ENCODE measurements around the gene ASB13.

ASB13 gene

DNA sequence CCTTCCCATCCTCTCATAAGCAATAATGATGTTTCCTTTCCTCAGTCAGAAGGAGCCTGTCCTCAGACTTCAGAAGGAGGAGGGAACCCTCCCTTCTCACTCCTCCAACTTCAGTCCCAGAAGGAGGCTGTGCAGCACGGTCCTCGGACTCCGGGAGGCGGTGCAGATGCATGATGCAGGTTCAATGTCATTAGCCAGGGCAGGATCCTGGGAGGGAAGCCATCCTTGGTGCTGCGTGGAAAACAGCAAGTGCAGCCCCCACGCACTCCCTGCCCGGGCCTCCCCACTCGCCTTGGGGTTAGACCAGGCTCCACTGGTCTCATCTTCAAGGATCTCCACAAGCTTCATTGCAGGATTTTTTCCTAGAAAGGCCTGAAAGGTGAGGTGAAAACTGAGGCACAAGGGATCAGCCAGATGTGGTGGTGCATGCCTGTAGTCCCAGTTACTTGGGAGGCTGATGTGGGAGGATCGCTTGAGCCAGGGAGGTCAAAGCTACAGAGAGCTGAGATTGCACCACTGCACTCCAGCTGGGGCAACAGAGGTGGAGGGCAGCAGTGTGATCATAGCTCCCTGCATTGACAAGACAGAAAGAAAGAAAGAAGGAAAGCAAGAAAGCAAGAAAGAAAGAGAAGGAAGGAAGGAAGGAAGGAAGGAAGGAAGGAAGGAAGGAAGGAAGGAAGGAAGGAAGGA is 62.0 kb downstream of the ASB13 start:
- 75 to 96% methylated on average over 5 to 7 of the region's 9 CpGs for WGBS, 2 experiments (ENCODE audit: insufficient coverage in 2 of 2)
- Histone ChIP-seq H3K36me3 (ENCODE audit: control insufficient read depth, insufficient read depth, low read length) (no peaks in the 10 kb centered on the region), H3K9me3 (ENCODE audit: control insufficient read depth, low read length) (peaks cover 5% of the 10 kb centered on the region), H3K4me3 (ENCODE audit: extremely low read depth, insufficient read depth, low read length, poor library complexity, severe bottlenecking) (no peak overlapping the region), H3K4me1 (ENCODE audit: control insufficient read depth, insufficient read depth, low read length, poor library complexity, severe bottlenecking) (peaks cover 4% of the 10 kb centered on the region), H3K27ac (ENCODE audit: low read depth, low read length, severe bottlenecking) (no peak overlapping the region)

DNA sequence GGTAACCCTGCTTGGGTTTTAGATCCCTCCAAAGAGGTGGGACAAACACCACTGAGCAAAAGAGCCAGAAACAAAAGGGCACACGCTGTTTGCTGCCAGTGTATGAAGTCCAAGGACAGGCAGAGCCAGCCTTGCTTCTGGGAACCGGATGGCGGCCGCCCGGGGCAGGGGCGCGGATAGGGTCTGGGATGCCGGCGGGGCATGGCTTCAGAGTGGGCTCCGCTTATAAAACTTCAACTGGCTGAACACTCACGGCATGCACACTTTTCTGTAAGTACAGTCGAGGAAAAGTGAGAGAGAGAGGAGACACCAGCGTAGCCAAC is 62.6 kb downstream of the ASB13 start:
- Histone ChIP-seq H3K9me3 (ENCODE audit: control insufficient read depth, low read length) (peaks cover 5% of the 10 kb centered on the region), H3K27ac (ENCODE audit: low read depth, low read length, severe bottlenecking) (no peak overlapping the region), H3K4me1 (ENCODE audit: control insufficient read depth, insufficient read depth, low read length, poor library complexity, severe bottlenecking) (peaks cover 6% of the 10 kb centered on the region), H3K36me3 (ENCODE audit: control insufficient read depth, insufficient read depth, low read length) (no peaks in the 10 kb centered on the region), H3K4me3 (ENCODE audit: extremely low read depth, insufficient read depth, low read length, poor library complexity, severe bottlenecking) (no peak overlapping the region)
- WGBS, 2 experiments (ENCODE audit: insufficient coverage in 2 of 2): 98% methylated on average over 10 to 12 of the region's 13 CpGs

- Histone ChIP-seq H3K36me3 (ENCODE audit: control insufficient read depth, insufficient read depth, low read length) (no peaks in the 10 kb centered on the region), H3K4me3 (ENCODE audit: extremely low read depth, insufficient read depth, low read length, poor library complexity, severe bottlenecking) (no peak overlapping the region), H3K4me1 (ENCODE audit: control insufficient read depth, insufficient read depth, low read length, poor library complexity, severe bottlenecking) (peaks cover 7% of the 10 kb centered on the region), H3K27ac (ENCODE audit: low read depth, low read length, severe bottlenecking) (no peak overlapping the region), H3K9me3 (ENCODE audit: control insufficient read depth, low read length) (peaks cover 5% of the 10 kb centered on the region)
- WGBS, 2 experiments (ENCODE audit: insufficient coverage in 2 of 2): 87 to 93% methylated on average over 9 to 12 of the region's 14 CpGs
These were observed 63.1 kb downstream of the ASB13 start for GRCh38 chr10:5603091-5603847.

GRCh38 chr10:5601826-5602495 is 64.4 kb downstream of the ASB13 start:
- Histone ChIP-seq H3K27ac (ENCODE audit: low read depth, low read length, severe bottlenecking) (no peak overlapping the region), H3K4me3 (ENCODE audit: extremely low read depth, insufficient read depth, low read length, poor library complexity, severe bottlenecking) (no peak overlapping the region), H3K9me3 (ENCODE audit: control insufficient read depth, low read length) (peaks cover 5% of the 10 kb centered on the region), H3K4me1 (ENCODE audit: control insufficient read depth, insufficient read depth, low read length, poor library complexity, severe bottlenecking) (peaks cover 7% of the 10 kb centered on the region), H3K36me3 (ENCODE audit: control insufficient read depth, insufficient read depth, low read length) (no peaks in the 10 kb centered on the region)
- 82 to 94% methylated on average over 6 to 9 of the region's 11 CpGs for WGBS, 2 experiments (ENCODE audit: insufficient coverage in 2 of 2)

DNA sequence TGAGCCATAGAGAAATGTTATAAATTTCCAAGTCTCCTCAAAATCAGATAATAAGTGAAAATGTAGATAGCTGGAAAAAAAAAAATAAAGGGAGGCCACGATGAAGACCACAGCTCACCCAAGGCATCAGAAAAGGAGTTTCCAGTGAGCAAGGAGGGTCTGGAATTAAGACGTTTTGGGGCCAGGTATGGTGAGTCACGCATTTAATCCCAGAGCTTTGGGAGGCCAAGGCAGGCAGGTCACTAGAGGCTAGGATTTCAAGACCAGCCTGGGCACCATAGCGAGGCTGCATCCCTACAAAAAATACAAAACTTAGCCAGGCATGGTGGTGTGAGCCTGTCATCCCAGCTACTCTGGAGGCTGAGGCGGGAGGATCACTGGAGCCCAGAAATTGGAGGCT is 65.5 kb downstream of the ASB13 start:
- H3K27ac ChIP-seq (ENCODE audit: low read depth, low read length, severe bottlenecking): no peak overlapping the region
- H3K4me3 ChIP-seq (ENCODE audit: extremely low read depth, insufficient read depth, low read length, poor library complexity, severe bottlenecking): no peak overlapping the region
- H3K4me1 ChIP-seq (ENCODE audit: control insufficient read depth, insufficient read depth, low read length, poor library complexity, severe bottlenecking): peaks cover 17% of the 10 kb centered on the region
- H3K36me3 ChIP-seq (ENCODE audit: control insufficient read depth, insufficient read depth, low read length): no peaks in the 10 kb centered on the region
- peaks cover 5% of the 10 kb centered on the region for H3K9me3 ChIP-seq (ENCODE audit: control insufficient read depth, low read length)
- 91 to 95% methylated on average over 4 of the region's 5 CpGs for WGBS, 2 experiments (ENCODE audit: insufficient coverage in 2 of 2)

- Histone ChIP-seq H3K27ac (ENCODE audit: low read depth, low read length, severe bottlenecking) (no peak overlapping the region), H3K4me1 (ENCODE audit: control insufficient read depth, insufficient read depth, low read length, poor library complexity, severe bottlenecking) (peaks cover 27% of the 10 kb centered on the region)
These were observed 66.5 kb downstream of the ASB13 start for GRCh38 chr10:5599613-5600520.

DNA sequence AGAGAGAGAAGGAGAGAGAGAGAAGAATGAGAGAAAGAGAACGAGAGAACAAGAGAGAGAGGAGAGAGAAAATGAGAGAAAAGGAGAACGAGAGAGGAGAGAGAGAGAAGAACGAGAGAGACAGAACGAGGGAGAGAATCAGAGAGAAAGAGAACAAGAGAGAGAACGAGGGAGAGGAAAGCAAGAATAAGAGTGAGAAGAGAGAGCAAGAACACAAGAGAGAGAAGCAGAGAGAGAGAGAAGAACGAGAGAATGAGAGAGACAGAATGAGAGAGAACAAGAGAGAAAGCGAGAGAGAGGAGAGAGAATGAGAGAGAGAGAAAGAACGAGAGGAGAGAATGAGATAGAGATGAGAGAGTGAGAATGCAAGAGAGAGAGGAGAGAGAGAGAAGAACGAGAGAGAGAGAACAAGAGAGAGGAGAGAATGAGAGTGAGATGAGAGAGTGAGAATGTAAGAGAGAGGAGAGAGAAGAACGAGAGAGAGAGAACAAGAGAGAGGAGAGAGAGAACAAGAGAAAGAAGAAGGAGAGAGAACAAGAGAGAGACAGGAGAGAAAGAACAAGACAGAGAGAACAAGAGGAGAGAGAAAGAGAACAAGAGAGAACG is 68.2 kb downstream of the ASB13 start:
- Histone ChIP-seq H3K36me3 (ENCODE audit: control insufficient read depth, insufficient read depth, low read length) (no peaks in the 10 kb centered on the region), H3K4me1 (ENCODE audit: control insufficient read depth, insufficient read depth, low read length, poor library complexity, severe bottlenecking) (peaks cover 34% of the 10 kb centered on the region), H3K4me3 (ENCODE audit: extremely low read depth, insufficient read depth, low read length, poor library complexity, severe bottlenecking) (no peak overlapping the region), H3K27ac (ENCODE audit: low read depth, low read length, severe bottlenecking) (no peak overlapping the region), H3K9me3 (ENCODE audit: control insufficient read depth, low read length) (peaks cover 2% of the 10 kb centered on the region)
- 82 to 84% methylated on average over 11 of the region's 11 CpGs for WGBS, 2 experiments (ENCODE audit: insufficient coverage in 2 of 2)

More at GRCh38 chr10:5599613-5600520, 66.5 kb downstream of the ASB13 start:
- H3K36me3 ChIP-seq (ENCODE audit: control insufficient read depth, insufficient read depth, low read length): no peaks in the 10 kb centered on the region
- 88 to 91% methylated on average over 11 to 18 of the region's 23 CpGs for WGBS, 2 experiments (ENCODE audit: insufficient coverage in 2 of 2)
- peaks cover 5% of the 10 kb centered on the region for H3K9me3 ChIP-seq (ENCODE audit: control insufficient read depth, low read length)
- H3K4me3 ChIP-seq (ENCODE audit: extremely low read depth, insufficient read depth, low read length, poor library complexity, severe bottlenecking): no peak overlapping the region

GRCh38 chr10:5596611-5597341 is 69.6 kb downstream of the ASB13 start:
- H3K27ac ChIP-seq (ENCODE audit: low read depth, low read length, severe bottlenecking): no peak overlapping the region

DNA sequence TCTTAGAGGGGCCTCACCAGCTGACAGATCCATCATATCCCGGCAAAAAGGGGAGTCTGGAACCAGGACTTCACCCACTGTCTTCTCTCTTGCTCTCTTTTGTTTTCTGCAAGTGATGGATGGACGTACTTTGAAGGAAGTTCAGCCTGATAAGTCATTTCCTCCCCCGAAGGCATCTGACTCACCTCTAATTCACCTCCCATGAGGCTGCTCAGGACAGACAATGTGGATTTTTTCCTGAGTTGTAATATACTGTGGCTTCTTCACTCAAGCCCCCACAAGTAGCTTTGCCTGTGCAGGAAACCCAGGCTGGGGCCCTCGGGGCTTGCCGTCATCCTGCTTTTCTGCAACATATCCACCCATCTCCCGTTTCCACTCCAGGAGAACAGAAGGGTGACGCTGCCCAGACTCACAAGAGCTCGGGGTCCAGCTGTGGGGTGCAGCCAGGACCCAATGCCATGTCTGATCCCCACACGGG is 70.4 kb downstream of the ASB13 start:
- Histone ChIP-seq H3K27ac (ENCODE audit: low read depth, low read length, severe bottlenecking) (peak overlapping the region; percentile 50), H3K4me3 (ENCODE audit: extremely low read depth, insufficient read depth, low read length, poor library complexity, severe bottlenecking) (no peak overlapping the region), H3K36me3 (ENCODE audit: control insufficient read depth, insufficient read depth, low read length) (no peaks in the 10 kb centered on the region), H3K4me1 (ENCODE audit: control insufficient read depth, insufficient read depth, low read length, poor library complexity, severe bottlenecking) (peaks cover 37% of the 10 kb centered on the region), H3K9me3 (ENCODE audit: control insufficient read depth, low read length) (no peaks in the 10 kb centered on the region)
- 72 to 85% methylated on average over 6 to 8 of the region's 9 CpGs for WGBS, 2 experiments (ENCODE audit: insufficient coverage in 2 of 2)

More at GRCh38 chr10:5596611-5597341, 69.6 kb downstream of the ASB13 start:
- H3K36me3 ChIP-seq (ENCODE audit: control insufficient read depth, insufficient read depth, low read length): no peaks in the 10 kb centered on the region
- 83 to 86% methylated on average over 15 to 23 of the region's 26 CpGs for WGBS, 2 experiments (ENCODE audit: insufficient coverage in 2 of 2)
- peaks cover 34% of the 10 kb centered on the region for H3K4me1 ChIP-seq (ENCODE audit: control insufficient read depth, insufficient read depth, low read length, poor library complexity, severe bottlenecking)
- H3K4me3 ChIP-seq (ENCODE audit: extremely low read depth, insufficient read depth, low read length, poor library complexity, severe bottlenecking): no peak overlapping the region
- H3K9me3 ChIP-seq (ENCODE audit: control insufficient read depth, low read length): no peaks in the 10 kb centered on the region
